Spleen (tissue), 7 donors: ENCODE results near the gene GRK3.

Experiments used
- CTCF ChIP-seq, 11 experiments: fragments of 200-600 bp in 7 of 11; fragments of 450-650 bp in 4 of 11; sonication (generic) in 4 of 11; IDR thresholded peaks in 8 of 11; conservative IDR thresholded peaks in 3 of 11; 1 replicate in 7 of 11; 2 replicates in 4 of 11; pipeline versions ENCODE4 v1.4.0 to v1.8.0; 2016 to 2021; ENCODE audit warnings: antibody characterized with exemption in 11 of 11, inconsistent platforms in 4 of 11, mild to moderate bottlenecking in 1 of 11
- POLR2A ChIP-seq, 3 donors: fragments of 450-650 bp; IDR thresholded peaks; one replicate each; pipeline ENCODE4 v1.5.1; 2017; ENCODE audit warnings: antibody characterized with exemption in 3 of 3, mild to moderate bottlenecking in 1 of 3
- donor health status: DM: no; HTN: no; CAD: no; lungs with moderate emphysema.
- donor health status: DM: no; HTN: no; CAD: no.
- donor health status: DM: no; HTN: no; CAD: no.

- TF ChIP-seq CTCF (IDR thresholded peaks at IDR 0.05 in 8 of 11, conservative IDR thresholded peaks at IDR 0.05 in 3 of 11) (no peak), POLR2A (IDR thresholded peaks at IDR 0.05) (no peak)
Observed at GRCh38 chr22:25764270-25765015, 200.0 kb downstream of the GRK3 start.
